ENCODE measurements around the gene ATXN3L.
"Not testable (repeated sequence)": the region's sequence is repeated elsewhere in the genome, so short reads cannot be mapped to it uniquely, and the experiment has no call there.

The ATXN3L gene

DNA sequence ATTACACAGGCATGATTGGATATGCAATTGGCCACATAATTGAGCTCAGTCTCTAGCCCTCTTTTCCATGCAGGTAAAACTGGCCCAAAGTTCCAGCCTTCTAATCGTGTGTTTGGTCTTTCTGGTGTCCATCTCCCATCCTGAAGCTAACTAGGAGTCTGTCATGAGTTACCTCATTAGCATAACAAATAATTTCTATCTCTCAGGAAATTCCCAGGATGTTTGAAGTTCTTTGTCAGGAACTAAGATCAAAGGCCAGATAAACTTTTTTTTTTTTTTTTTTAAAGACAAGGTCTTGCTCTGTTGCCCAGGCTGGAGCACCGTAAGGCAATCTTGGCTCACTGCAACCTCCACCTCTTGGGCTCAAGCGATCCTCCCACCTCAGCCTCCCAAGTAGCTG lies 15.8 kb downstream of the ATXN3L start:
- DNase-seq: no peak

DNA sequence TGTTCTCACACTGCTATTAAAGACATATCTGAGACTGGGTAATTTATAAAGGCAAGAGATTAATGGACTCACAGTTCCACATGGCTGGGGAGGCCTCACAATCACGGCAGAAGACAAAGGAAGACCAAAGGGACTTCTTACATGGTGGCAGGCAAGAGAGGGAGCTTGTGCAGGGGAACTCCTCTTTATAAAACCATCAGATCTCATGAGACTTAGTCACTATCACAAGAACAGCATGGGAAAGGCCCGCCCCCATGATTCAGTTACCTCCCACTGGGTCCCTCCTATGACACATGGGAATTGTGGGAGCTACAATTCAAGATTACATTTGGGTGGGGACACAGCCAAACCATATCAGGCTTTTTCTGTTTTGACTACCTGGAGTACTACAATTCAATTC lies 16.6 kb downstream of the ATXN3L start:
- not testable (repeated sequence) for DNase-seq

DNA sequence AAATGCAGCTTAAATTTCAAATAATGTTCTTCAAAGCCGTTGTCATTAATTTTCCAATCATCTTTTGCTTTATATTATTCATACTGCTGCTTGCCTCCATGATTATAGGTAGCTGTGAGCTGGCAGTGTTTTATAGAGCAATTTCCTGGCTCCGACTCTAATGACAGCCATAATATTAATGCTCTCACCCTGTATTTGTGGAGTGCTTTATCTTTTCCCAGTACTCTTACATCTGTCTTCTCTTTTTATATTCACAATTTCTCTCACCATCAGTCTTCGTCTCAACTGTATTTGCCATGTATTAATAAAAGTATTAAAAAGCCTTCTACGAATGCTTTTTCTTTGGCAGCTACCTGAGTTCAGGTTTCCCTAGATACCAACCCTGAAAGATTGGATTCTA lies 21.0 kb downstream of the ATXN3L start:
- no peak for DNase-seq

DNA sequence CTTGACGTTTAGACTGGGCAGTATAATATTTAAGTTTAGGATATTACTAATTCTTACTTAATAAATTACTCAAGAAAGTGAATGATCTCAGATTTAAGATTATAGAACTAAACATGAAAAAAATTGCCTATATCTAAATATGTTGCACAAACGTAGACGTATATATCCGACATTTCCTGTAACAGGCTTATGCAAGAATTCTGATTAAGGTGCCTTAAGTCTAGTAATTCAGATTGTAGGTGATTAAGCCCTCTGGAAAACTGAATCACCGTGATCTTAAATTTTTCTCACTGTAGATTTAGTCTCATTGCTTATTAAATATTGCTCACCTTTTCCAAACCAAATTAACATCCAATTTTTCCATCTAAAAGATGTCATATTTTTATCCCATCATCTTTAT lies 24.0 kb downstream of the ATXN3L start:
- no peak for DNase-seq

DNA sequence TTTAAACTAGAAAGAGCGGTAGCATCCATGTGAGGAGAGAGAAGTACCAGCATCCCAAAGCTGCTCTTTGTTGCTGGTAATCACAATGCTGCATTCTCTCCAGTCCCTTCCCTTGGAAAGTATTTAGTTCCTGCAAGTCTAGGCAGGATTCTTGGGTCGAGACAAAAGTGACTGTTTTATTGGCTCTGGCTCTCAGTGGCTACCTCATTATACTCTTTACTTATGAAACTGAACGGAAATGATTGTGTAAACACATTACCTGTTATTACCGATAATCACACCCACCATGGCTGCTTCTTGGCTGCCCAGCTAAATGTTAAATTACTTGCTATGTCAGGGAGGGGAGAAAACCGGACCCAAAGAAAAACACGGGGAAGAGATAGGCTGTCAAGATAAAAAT lies 26.2 kb downstream of the ATXN3L start:
- no peak for DNase-seq

DNA sequence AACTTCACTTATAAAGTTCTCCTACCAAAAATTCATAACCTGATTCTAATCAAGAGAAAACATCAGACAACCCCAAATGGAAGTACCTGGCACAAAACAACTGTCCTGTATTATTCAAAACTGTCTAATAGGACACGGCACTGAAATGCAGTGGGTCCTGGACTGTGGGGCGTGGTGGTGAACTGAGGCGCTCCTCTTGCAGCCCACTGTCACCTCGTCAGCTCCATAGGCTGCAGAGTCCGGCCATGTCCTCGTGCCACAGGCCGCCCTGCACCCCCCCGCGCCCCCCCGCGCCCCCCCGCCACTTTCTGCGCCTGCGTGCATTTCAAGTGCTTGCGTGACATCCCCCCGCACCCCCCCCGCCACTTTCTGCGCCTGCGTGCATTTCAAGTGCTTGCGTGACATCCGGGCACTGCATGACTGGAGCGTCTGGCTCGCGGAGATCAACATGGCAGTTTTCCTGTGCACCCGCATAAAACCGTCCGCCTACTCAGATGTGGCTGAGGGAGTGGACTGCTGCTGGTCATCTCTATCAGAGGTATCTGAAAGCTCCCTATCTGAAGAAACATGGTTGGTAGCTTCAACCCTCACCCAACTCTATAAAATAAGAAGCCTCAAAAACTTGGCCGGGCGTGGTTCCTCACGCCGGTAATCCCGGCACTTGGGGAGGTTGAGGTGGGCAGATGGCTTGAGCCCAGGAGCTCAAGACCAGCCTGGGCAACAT lies 28.8 kb downstream of the ATXN3L start:
- DNase-seq: no peak

DNA sequence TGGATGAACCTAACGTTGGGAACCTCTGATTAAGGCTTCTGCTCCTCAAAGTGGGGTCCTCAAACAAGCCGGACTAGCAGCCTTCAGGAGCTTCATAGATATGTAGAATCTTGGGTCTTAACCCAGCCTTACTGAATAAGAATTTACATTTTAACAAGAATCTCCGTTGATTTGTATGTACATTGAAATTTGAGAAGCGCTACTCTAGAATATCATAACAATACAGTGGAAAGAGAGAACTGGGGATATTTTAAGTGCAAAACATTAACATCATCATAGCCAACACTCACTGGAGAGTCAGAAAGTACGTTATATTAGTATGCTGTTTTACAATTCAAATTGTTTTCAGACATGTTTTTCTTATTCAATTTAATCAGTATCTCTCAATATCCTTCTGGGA lies 31.2 kb downstream of the ATXN3L start:
- no peak for DNase-seq

DNA sequence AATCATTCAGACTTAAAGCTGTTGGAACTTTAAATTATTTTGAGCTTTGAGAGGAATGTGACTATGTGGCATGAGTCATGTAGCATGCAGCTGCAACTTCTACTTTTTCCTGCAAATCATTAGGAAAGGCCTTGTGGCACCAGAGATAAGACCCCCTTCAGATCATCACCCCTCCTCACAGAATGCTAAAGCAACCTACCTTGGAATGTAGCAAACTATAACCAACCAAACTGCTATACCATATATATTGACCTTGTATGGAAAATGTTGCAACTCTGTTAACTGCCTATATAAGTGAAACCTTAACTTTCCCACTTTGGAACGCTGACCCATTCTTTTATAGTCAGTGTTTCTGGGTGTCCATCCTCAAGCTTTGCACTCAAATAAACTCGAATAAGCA lies 32.0 kb downstream of the ATXN3L start:
- peak; percentile 93 for DNase-seq

DNA sequence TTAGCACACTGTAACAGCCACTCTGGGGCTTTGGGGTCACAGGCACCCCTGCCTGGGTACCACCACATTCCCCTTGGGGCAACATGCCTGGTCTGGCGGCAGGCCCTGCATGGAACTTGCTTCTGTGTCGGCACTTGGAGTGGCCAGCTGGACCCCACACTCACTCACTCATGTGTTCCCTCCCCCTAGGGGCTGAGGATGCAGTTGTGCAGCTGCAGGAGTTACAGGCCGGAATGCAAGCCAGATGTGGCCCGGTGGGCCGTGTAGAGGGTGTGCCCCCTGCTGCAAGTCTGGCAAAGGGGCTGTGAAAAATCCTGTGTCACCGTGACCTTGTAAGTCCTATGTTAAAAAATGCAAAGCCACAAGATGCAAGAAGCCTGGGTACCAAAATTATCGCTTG lies 34.2 kb downstream of the ATXN3L start:
- no peak for DNase-seq

DNA sequence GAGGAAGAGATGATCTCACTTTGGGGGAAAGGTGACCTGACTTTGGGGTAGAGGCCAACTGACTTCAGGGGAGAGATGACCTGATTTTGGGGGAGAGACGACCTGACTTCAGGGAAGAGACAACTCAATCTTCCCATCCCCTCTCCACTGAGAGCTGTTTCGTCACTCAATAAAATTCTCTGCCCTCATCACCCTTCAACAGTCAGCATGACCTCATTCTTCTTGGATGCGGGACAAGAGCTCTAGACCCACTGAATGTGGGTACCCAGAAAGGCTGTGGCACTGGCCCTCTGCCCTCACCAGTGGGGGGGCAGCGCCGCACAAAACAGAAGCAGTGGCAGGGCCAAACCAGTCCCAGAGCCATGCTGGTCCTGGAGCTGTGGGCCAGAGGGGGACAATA lies 34.6 kb downstream of the ATXN3L start:
- no peak for DNase-seq

DNA sequence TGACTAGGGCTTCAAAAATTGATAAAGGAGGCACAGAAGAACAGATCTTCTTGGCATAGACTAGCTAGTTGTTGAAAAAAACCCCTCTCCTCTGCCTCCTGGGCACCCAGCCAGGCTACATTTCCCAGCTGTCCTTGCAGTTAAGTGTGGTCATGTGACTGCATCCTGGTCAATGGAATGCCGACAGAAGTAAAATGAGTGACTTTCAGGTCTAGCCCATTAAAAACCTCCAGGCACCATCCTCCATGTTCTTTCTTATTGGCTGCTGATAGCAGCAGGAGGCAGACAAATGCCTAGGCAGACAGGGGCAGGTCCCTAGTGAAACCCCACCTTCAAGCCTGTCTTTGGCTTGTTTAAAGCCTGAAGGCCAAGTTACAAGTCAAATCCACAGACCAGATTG lies 35.3 kb downstream of the ATXN3L start:
- DNase-seq: no peak

DNA sequence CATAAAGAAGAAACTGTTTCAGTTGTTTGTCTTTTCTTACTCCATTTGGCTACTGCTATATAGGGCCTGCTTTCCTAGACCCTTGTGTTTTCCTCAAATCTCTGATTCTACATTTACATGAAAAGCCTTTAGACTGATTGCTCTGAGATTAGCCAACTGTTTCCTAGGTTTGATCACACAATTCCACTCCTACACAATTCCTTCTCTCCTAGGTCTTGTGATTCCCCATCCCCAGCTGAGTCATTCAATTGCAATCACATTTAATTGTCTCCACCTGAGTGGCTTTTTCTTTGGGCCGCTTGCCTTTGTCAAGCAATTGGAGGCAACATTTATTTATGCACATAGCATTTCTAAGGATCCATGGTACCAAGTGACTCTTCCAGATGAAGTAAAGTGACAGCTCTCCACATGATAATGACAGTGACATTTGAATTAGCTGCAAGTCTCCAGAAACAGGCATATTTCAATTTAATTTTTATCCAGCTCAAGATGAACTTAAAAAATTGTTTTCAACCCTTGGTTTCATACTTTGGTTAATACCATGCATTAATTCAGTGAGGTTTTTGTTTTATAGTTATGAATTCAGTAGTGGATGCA lies 35.8 kb downstream of the ATXN3L start:
- DNase-seq: peak; percentile 88

DNA sequence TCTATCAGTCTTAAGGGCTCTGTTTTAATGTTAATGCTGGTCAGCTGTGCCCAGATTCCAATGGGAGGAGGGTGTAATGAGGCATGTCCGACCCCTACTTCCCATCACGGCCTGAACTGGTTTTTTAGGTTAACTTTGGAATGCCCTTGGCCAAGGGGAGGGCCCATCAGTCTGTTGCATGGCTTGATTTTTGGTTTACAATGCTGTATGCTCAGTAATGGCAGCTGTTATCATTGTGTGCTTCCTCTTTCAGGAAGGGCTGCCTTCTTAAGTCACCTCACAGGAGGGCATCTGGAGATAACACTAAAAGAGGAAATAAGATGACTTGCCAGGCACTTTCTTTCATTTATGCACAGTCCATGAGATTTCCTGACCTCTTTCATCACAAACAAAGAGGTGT lies 36.3 kb downstream of the ATXN3L start:
- no peak for DNase-seq

DNA sequence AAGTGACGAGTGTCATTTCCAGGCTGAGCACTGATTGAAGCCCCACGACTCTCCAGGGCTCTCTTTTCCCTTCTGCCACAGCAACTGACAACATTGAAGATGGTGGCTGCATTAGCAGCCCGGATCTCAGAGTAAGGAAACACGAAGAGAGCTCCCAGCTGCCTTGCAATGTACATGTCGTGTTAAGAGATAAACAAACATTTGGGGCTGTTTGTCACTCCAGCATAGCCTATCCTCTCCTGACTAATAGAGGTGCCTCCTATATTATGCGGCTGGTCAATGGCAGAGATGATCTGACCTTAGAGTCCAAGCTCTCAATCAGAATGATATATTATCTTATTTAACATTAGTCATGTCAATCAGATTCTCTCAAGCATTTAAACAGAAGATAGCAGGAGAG lies 38.6 kb downstream of the ATXN3L start:
- DNase-seq: no peak

DNA sequence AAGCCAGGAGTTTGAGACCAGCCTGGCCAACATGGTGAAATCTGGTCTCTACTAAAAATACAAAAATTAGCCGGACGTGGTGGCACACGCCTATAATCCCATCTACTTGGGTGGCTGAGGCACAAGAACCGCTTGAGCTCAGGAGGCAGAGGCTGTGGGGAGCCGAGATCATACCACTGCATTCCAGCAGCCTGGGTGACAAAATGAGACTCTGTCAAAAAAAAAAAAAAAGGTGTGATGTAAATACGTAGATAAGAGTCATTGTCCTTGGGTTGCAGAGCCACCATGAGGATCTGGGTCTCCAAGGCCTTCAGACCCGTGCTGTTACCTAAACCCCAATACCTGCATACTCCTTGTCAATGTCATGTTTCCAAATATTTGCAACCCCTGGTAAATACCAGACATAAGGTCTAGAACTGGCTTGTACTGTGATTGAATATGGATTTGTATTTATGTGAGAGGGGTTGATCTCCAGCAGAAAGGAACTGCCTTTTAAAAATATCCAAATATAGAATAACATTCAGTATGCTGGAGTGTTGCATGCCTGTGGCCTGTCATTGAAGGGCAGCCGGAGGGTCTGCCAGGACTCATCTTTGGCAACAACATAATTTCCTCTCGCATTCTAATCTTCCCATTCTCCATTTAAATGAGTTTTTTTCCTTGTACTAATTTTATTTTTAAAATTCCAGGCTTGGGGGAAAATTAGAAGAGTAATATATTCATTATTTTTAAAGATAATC lies 40.4 kb downstream of the ATXN3L start:
- DNase-seq: no peak

DNA sequence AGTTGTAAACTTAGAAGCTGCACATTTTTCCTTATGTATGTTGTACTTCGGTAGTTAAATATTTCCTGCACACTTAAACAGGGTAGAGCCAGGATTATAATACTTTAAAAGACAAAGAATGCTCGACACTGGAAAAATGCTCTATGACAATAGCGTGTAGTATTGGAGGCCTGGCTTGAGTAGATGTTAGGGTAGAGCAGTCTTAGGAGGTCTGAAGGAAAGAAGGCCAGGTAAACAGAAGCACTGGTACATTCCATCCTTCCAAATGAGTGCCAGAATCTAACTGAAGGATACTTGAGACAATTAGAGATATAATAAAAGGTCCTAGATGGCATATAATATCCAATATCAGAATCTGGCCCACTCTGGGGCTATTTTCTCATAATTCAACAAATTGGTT lies 42.3 kb downstream of the ATXN3L start:
- DNase-seq: no peak

DNA sequence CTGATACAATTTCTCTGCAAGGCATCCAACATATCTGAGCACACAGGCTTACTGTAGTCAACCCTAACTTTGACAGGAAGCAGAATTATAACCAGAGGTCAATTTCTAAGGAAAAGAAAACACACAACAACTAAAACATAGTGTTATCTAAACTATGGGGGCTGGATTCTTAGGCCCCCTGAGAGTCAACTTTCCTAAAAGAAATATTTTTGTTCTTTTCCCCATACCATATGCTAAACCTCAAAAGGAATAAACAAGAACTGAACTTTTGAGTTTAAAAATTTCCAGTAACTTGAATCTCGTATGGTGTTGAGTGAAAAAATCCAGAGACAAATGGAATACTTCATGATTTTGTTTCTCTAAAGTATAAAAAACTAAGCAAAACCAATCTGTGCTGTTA lies 42.9 kb downstream of the ATXN3L start:
- DNase-seq: no peak

DNA sequence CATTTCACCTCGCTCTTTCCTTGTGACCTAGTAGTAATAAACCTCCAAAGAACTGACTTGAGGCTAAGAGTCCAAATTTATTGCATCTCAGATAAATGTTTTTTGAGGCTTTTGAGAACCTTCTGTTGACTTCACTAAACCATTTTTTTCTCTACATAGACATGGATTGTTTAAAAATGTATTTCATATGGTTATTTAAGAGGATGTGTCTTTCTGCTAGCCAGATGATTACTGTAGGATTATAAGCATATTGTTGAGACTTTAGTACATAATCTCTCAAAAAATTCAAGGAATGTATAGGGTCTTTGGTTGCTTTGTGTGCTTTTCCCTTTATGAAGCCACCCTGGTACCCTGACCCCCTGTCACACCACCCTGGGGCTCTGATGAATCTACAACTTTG lies 44.8 kb downstream of the ATXN3L start:
- DNase-seq: no peak

DNA sequence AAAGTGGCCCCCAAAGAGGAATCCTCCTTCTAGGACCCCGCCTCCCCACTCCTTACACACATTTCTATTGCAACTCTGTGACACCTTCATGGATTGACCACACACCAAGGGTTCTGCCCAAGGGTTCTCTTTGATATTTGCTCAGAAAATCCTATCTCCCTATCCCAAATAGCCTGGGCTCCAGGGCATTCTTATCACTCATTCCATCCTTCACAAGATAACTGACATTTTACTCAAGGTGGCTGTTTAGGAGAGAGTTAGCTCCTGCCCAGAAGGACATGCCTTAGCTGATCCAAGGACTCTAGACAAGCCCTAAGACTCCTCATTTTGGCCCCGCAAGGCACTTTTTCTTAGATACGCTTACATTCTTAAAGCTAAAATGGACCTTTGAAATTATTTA lies 47.4 kb downstream of the ATXN3L start:
- DNase-seq: no peak

DNA sequence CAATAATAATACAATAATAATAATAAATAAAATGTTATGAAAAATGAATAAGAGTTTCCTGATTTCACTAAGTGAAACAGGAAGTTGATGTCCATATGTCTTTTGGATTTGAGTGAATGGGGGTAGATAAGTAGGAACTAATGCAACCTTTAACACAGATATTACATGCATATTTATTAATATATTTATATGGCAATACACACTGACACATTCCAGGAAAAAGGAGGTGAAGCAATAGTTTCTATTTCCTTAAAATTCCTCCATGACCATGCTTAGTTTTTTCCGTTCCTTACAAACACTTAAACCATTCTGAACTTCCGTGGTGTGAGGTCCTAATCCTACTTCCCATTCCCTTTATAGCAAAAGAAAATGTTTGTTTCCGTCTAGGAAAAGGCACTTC lies 48.3 kb downstream of the ATXN3L start:
- no peak for DNase-seq

DNA sequence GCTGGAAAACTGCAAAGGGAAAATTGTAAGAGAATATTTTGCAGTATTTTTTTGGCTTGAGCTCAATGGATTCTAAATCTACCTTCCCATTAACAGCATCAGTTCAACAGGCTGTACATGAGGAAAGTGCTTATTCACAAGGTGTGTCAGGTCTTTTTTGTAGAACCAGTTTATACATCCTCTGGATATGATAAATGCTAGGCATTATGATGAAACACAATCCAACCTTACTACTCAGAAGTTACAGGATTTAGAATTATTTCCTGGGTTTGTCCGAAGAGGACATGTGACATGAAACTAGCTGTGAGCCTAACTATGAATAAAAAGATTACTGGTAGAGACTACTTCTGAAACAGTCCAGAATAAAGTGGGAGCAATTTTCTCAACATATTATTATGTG lies 49.5 kb downstream of the ATXN3L start:
- DNase-seq: no peak

DNA sequence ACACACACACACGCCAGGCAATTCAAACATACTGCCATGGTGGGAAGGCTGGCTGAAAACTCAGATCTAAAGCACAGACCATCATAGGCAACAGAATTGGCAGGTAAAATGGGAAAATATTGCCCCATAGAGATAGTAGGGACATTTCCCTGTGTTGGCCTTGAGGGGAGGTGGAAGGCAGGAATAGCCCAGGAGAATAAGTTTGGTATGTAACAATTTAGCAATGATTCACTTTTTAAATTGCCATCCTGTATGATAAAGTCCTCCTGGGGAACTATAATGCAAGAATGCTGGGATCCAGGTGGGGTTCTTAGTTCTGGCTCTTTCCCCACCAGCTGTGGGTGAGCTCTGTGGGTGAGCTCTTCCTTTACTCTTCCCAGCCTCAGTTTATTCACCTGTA lies 51.0 kb downstream of the ATXN3L start:
- no peak for DNase-seq
